Neural progenitor cell (in vitro differentiated cells): ENCODE data around the gene CD22. TPM values are rescaled to one million over a fixed set of nuclear protein-coding genes. Genes with fewer than 3 reads are reported as not detected.

Experiments used
- DNase-seq: peaks from one replicate; pipeline ENCODE4 v3.0.0-alpha.2; 2016; ENCODE audit warnings: low spot score
- H2AFZ ChIP-seq: fragments of 200-600 bp; sonication (generic); replicated peaks from 2 replicates; pipeline ENCODE4 v1.6.1; 2016; ENCODE audit warnings: antibody characterized with exemption
- H3F3A ChIP-seq: fragments of 200-600 bp; sonication (generic); 2 replicates; pipeline ENCODE4 v1.6.1; 2016; ENCODE audit warnings: antibody characterized with exemption, low read depth
- H3K27ac ChIP-seq: fragments of 200-600 bp; sonication (generic); 2 replicates; pipeline ENCODE4 v1.5.1; 2016; ENCODE audit warnings: mild to moderate bottlenecking
- H3K27me3 ChIP-seq: fragments of 200-600 bp; sonication (generic); 2 replicates; pipeline ENCODE4 v1.6.1; 2016; ENCODE audit warnings: mild to moderate bottlenecking, moderate library complexity
- H3K36me3 ChIP-seq: fragments of 200-600 bp; sonication (generic); 2 replicates; pipeline ENCODE4 v1.5.1; 2016
- H3K4me1 ChIP-seq: fragments of 200-600 bp; sonication (generic); 2 replicates; pipeline ENCODE4 v1.6.1; 2016; ENCODE audit warnings: mixed run types
- H3K4me2 ChIP-seq: fragments of 200-600 bp; sonication (generic); 2 replicates; pipeline ENCODE4 v1.6.1; 2016
- H3K4me3 ChIP-seq: fragments of 200-600 bp; sonication (generic); 2 replicates; pipeline ENCODE4 v1.5.1; 2016
- H3K79me2 ChIP-seq: fragments of 200-600 bp; sonication (generic); 2 replicates; pipeline ENCODE4 v1.6.1; 2016; ENCODE audit warnings: low read depth
- H3K9ac ChIP-seq: fragments of 200-600 bp; sonication (generic); 2 replicates; pipeline ENCODE4 v1.6.1; 2016
- H3K9me3 ChIP-seq: fragments of 200-600 bp; sonication (generic); 2 replicates; pipeline ENCODE4 v1.5.1; 2016; ENCODE audit warnings: low read depth
- H4K20me1 ChIP-seq: fragments of 200-600 bp; sonication (generic); 2 replicates; pipeline ENCODE4 v1.6.1; 2016; ENCODE audit warnings: low read depth
- H3K27ac Mint-ChIP-seq: 3 replicates; pipeline ENCODE4 v1.8.0; 2021; ENCODE audit warnings: mixed read lengths
- H3K27me3 Mint-ChIP-seq: 2 replicates; pipeline ENCODE4 v1.8.0; 2022; ENCODE audit warnings: low read depth, mild to moderate bottlenecking, inconsistent platforms, moderate library complexity, mixed read lengths; ENCODE audit not compliant: insufficient read depth
- H3K36me3 Mint-ChIP-seq: 3 replicates; pipeline ENCODE4 v1.8.0; 2021; ENCODE audit warnings: mixed read lengths
- H3K4me1 Mint-ChIP-seq: 3 replicates; pipeline ENCODE4 v1.8.0; 2021; ENCODE audit warnings: mixed read lengths
- H3K4me3 Mint-ChIP-seq: 3 replicates; pipeline ENCODE4 v1.8.0; 2021; ENCODE audit warnings: mild to moderate bottlenecking, moderate library complexity, mixed read lengths
- H3K9me3 Mint-ChIP-seq: 3 replicates; pipeline ENCODE4 v1.8.0; 2020; ENCODE audit warnings: mixed read lengths
- CTCF ChIP-seq: fragments of 200-600 bp; sonication (generic); IDR thresholded peaks from 2 replicates; pipeline ENCODE4 v1.5.1; 2017; ENCODE audit warnings: antibody characterized with exemption, mild to moderate bottlenecking
- EZH2 ChIP-seq: fragments of 200-600 bp; sonication (generic); IDR thresholded peaks from 2 replicates; pipeline ENCODE4 v1.6.1; 2017; ENCODE audit warnings: antibody characterized with exemption, mild to moderate bottlenecking, moderate library complexity
- EZH2phosphoT487 ChIP-seq: fragments of 200-600 bp; sonication (generic); IDR thresholded peaks from 2 replicates; pipeline ENCODE4 v1.6.1; 2017; ENCODE audit warnings: antibody characterized with exemption
- total RNA-seq: library from RNA; depleted of rRNA; stranded (reverse); fragments of >200 nt; gene quantifications from 2 replicates; pipeline ENCODE4 v1.2.3, GENCODE V29; 2015; ENCODE audit warnings: low replicate concordance

The CD22 gene
- total RNA-seq, 1 donor from 2014 or later = not detected

- H3F3A ChIP-seq = no peaks in the 10 kb centered on the region
- Mint-ChIP-seq H3K36me3 (no peaks in the 10 kb centered on the region), H3K27me3 (peaks cover 6% of the 10 kb centered on the region), H3K9me3 (no peaks in the 10 kb centered on the region), H3K4me3 (no peak overlapping the region), H3K4me1 (peaks cover 3% of the 10 kb centered on the region), H3K27ac (no peak overlapping the region)
- no peak overlapping the region for H3K9ac ChIP-seq
- no peak for TF ChIP-seq CTCF
- TF ChIP-seq EZH2 = no peak
- no peak for TF ChIP-seq EZH2phosphoT487
- no peaks in the 10 kb centered on the region for H3K9me3 ChIP-seq
- no peak overlapping the region for H3K4me3 ChIP-seq
- H3K4me2 ChIP-seq = no peak overlapping the region
- H3K36me3 ChIP-seq = no peaks in the 10 kb centered on the region
- H3K4me1 ChIP-seq = no peaks in the 10 kb centered on the region
- H4K20me1 ChIP-seq = no peaks in the 10 kb centered on the region
- H3K27ac ChIP-seq = no peak overlapping the region
- H2AFZ ChIP-seq = no peak overlapping the region
- H3K27me3 ChIP-seq = no peaks in the 10 kb centered on the region
- no peaks in the 10 kb centered on the region for H3K79me2 ChIP-seq
- DNase-seq = no peak
Measured at GRCh38 chr19:35314858-35315470, 14.0 kb upstream of the CD22 start.

GRCh38 chr19:35315883-35316282, 13.1 kb upstream of the CD22 start:
- no peaks in the 10 kb centered on the region for H3K36me3 ChIP-seq
- no peaks in the 10 kb centered on the region for H3K9me3 ChIP-seq
- TF ChIP-seq CTCF = no peak
- TF ChIP-seq EZH2 = no peak
- no peak for TF ChIP-seq EZH2phosphoT487
- H3K27ac Mint-ChIP-seq = no peak overlapping the region
- no peaks in the 10 kb centered on the region for H3K9me3 Mint-ChIP-seq
- no peak overlapping the region for H3K4me2 ChIP-seq
- H2AFZ ChIP-seq = no peak overlapping the region
- no peaks in the 10 kb centered on the region for H3K27me3 ChIP-seq
- no peak overlapping the region for H3K4me3 Mint-ChIP-seq
- no peaks in the 10 kb centered on the region for H3K4me1 ChIP-seq
- no peaks in the 10 kb centered on the region for H3F3A ChIP-seq
- peaks cover 3% of the 10 kb centered on the region for H3K4me1 Mint-ChIP-seq
- H3K9ac ChIP-seq = no peak overlapping the region
- H3K36me3 Mint-ChIP-seq = no peaks in the 10 kb centered on the region
- peaks cover 6% of the 10 kb centered on the region for H3K27me3 Mint-ChIP-seq
- H3K4me3 ChIP-seq = no peak overlapping the region
- DNase-seq = no peak
- H4K20me1 ChIP-seq = no peaks in the 10 kb centered on the region
- H3K79me2 ChIP-seq = no peaks in the 10 kb centered on the region
- H3K27ac ChIP-seq = no peak overlapping the region

- Mint-ChIP-seq H3K9me3 (no peaks in the 10 kb centered on the region), H3K27ac (no peak overlapping the region), H3K27me3 (peaks cover 6% of the 10 kb centered on the region), H3K36me3 (no peaks in the 10 kb centered on the region), H3K4me1 (peaks cover 3% of the 10 kb centered on the region), H3K4me3 (no peak overlapping the region)
- Histone ChIP-seq H4K20me1 (no peaks in the 10 kb centered on the region), H3K4me3 (no peak overlapping the region), H3K27me3 (no peaks in the 10 kb centered on the region), H3K4me2 (no peak overlapping the region), H3K27ac (no peak overlapping the region), H3F3A (no peaks in the 10 kb centered on the region), H3K36me3 (no peaks in the 10 kb centered on the region), H3K4me1 (no peaks in the 10 kb centered on the region), H2AFZ (no peak overlapping the region), H3K9ac (no peak overlapping the region), H3K79me2 (no peaks in the 10 kb centered on the region), H3K9me3 (no peaks in the 10 kb centered on the region)
- TF ChIP-seq CTCF (no peak), EZH2 (no peak), EZH2phosphoT487 (no peak)
- no peak for DNase-seq
Measured at GRCh38 chr19:35316560-35316959, 12.4 kb upstream of the CD22 start.
